Esophagus muscularis mucosa (tissue), 4 donors: ENCODE measurements around the gene LCE1E.

Experiments
- CTCF ChIP-seq, 3 experiments: fragments of 200-600 bp in 2 of 3; fragments of 450-650 bp in 1 of 3; sonication (generic) in 2 of 3; IDR thresholded peaks; one replicate each; pipeline ENCODE4 v1.5.1; 2017 to 2019; ENCODE audit warnings: antibody characterized with exemption in 3 of 3, mild to moderate bottlenecking in 2 of 3, moderate library complexity in 1 of 3
- EP300 ChIP-seq: sonication (generic); formaldehyde crosslinking; IDR thresholded peaks from one replicate; pipeline ENCODE4 v1.6.1; 2017; ENCODE audit warnings: antibody characterized with exemption
- POLR2A ChIP-seq: fragments of 450-650 bp; IDR thresholded peaks from one replicate; pipeline ENCODE4 v1.6.1; 2017; ENCODE audit warnings: antibody characterized with exemption, moderate library complexity, mild to moderate bottlenecking, low read depth
- POLR2AphosphoS5 ChIP-seq, 2 donors: sonication (generic); formaldehyde crosslinking; IDR thresholded peaks; one replicate each; pipeline ENCODE4 v1.6.1; 2017; ENCODE audit warnings: antibody characterized with exemption in 2 of 2

- no peak for TF ChIP-seq CTCF (IDR thresholded peaks at IDR 0.05)
- no peak for TF ChIP-seq POLR2A
- TF ChIP-seq POLR2AphosphoS5 (IDR thresholded peaks at IDR 0.05) = no peak
- TF ChIP-seq EP300 = no peak
Observed at GRCh38 chr1:152758636-152759035, 27.4 kb upstream of the LCE1E start.
